Measurements from ENCODE around the gene SORCS2.

The SORCS2 gene

GRCh38 chr4:7765666-7766065 is 573.3 kb downstream of the SORCS2 start:
- DNase-seq, result no peak

GRCh38 chr4:7766086-7766485 is 573.7 kb downstream of the SORCS2 start:
- DNase-seq, result no peak

- DNase-seq, result no peak
Measured at GRCh38 chr4:7766661-7767345, 574.5 kb downstream of the SORCS2 start.

- DNase-seq, result no peak
Measured at GRCh38 chr4:7767526-7767925, 575.2 kb downstream of the SORCS2 start.

GRCh38 chr4:7767966-7768365 is 575.6 kb downstream of the SORCS2 start:
- no peak for DNase-seq

- no peak for DNase-seq
Measured at GRCh38 chr4:7768736-7769135, 576.4 kb downstream of the SORCS2 start.

- no peak for DNase-seq
Measured at GRCh38 chr4:7769396-7770223, 577.3 kb downstream of the SORCS2 start.

- DNase-seq, result peak; percentile 16
Measured at GRCh38 chr4:7770224-7771050, 578.1 kb downstream of the SORCS2 start.

- DNase-seq, result no peak
Measured at GRCh38 chr4:7771056-7771455, 578.7 kb downstream of the SORCS2 start.

GRCh38 chr4:7771541-7772507 is 579.5 kb downstream of the SORCS2 start:
- no peak for DNase-seq

- DNase-seq, result no peak
Measured at GRCh38 chr4:7772711-7773385, 580.5 kb downstream of the SORCS2 start.

- DNase-seq, result no peak
Measured at GRCh38 chr4:7773401-7774180, 581.3 kb downstream of the SORCS2 start.

GRCh38 chr4:7774301-7775294 is 582.3 kb downstream of the SORCS2 start:
- no peak for DNase-seq

- DNase-seq, result no peak
Measured at GRCh38 chr4:7775396-7775795, 583.1 kb downstream of the SORCS2 start.

- DNase-seq, result no peak
Measured at GRCh38 chr4:7777017-7777710, 584.8 kb downstream of the SORCS2 start.

GRCh38 chr4:7777871-7778509 is 585.7 kb downstream of the SORCS2 start:
- DNase-seq, result no peak

GRCh38 chr4:7778510-7779431 is 586.4 kb downstream of the SORCS2 start:
- no peak for DNase-seq
